Testis (tissue), 3 donors: ENCODE results near the gene CCDC51. TPM values are rescaled to one million over a fixed set of nuclear protein-coding genes. Genes with fewer than 3 reads are reported as not detected.

Experiments
- DNase-seq: peaks from one replicate; pipeline ENCODE4 v3.0.0-alpha.2; 2019
- H3K27ac ChIP-seq, 2 donors: fragments of 200-600 bp; sonication (generic); one replicate each; pipeline ENCODE4 v1.5.1; 2019
- H3K27me3 ChIP-seq: fragments of 200-600 bp; sonication (generic); one replicate; pipeline ENCODE4 v1.5.1; 2019
- H3K36me3 ChIP-seq: fragments of 200-600 bp; sonication (generic); one replicate; pipeline ENCODE4 v1.5.1; 2017; ENCODE audit warnings: low read depth; ENCODE audit errors: missing control alignments
- H3K4me1 ChIP-seq: fragments of 200-600 bp; sonication (generic); one replicate; pipeline ENCODE4 v1.5.1; 2019
- H3K4me3 ChIP-seq, 2 donors: fragments of 200-600 bp; sonication (generic); one replicate each; pipeline ENCODE4 v1.5.1; 2017 to 2019
- H3K9me3 ChIP-seq: fragments of 200-600 bp; sonication (generic); one replicate; pipeline ENCODE4 v1.5.1; 2017
- POLR2A ChIP-seq: fragments of 450-650 bp; IDR thresholded peaks from one replicate; pipeline ENCODE4 v1.6.1; 2017; ENCODE audit warnings: antibody characterized with exemption, mild to moderate bottlenecking, moderate library complexity
- WGBS, 2 donors: methylation state at CpG; one replicate each; pipeline ENCODE4 v1.1.5; 2018; 5-methylcytosine and 5-hydroxymethylcytosine counted together
- intact Hi-C: fragments of 100-400 bp; cut with DNase I; formaldehyde crosslinking; loops from one replicate; pipeline ENCODE4 v1.15.1; 2023; ENCODE audit warnings: low total_unique reads
- polyA plus RNA-seq: library from polyadenylated mRNA; stranded (reverse); fragments of 350-450 nt; fragmentation: Illumina TruSeq; extraction: RNeasy Lipid Tissue Mini Kit (QIAGEN cat#74804); gene quantifications from one replicate; pipeline ENCODE4 v1.2.3, GENCODE V29; 2014; ENCODE audit warnings: low read depth, low replicate concordance; ENCODE audit not compliant: insufficient read depth
- total RNA-seq, 2 donors: library from RNA; depleted of rRNA; stranded (reverse); fragments of >200 nt; gene quantifications; one replicate each; pipeline ENCODE4 v1.2.3, GENCODE V29; 2016
- TF ChIP-seq, protein P1 (sequence below), 3 experiments: fragments of 450-650 bp in 2 of 3; fragments of 200-600 bp in 1 of 3; sonication (generic) in 1 of 3; IDR thresholded peaks; one replicate each; pipeline ENCODE4 v1.5.1; 2016 to 2019; ENCODE audit warnings: antibody characterized with exemption in 3 of 3, mild to moderate bottlenecking in 2 of 3, moderate library complexity in 1 of 3

The CCDC51 gene
- total and polyA plus RNA-seq, 3 donors from 2014 or later = 11.7 to 16.0 (median 16.0) TPM

DNA sequence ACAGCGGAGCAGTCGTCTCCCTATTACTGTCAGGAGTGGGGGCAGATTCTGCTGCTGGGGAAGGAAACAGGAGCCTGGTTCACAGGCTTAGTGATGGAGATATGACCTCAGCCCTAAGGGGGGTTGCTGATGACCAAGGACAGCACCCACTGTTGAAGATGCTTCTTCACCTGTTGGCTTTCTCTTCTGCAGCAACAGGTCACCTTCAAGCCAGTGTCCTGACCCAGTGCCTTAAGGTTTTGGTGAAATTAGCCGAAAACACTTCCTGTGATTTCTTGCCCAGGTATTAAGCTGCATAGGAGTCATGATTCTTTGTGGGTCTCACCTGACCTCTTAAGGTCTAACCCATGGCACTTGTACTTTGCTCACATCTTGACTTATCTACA, 20.6 kb upstream of the CCDC51 start:
- intact Hi-C loops = no loop called here
- no peak overlapping the region for H3K4me3 ChIP-seq
- peaks cover 7% of the 10 kb centered on the region for H3K4me1 ChIP-seq
- H3K27ac ChIP-seq = no peak overlapping the region
- no peaks in the 10 kb centered on the region for H3K9me3 ChIP-seq
- no peak for DNase-seq
- 87 to 92% methylated on average over 3 of the region's 3 CpGs for WGBS, 2 donors
- TF ChIP-seq, protein P1, sequence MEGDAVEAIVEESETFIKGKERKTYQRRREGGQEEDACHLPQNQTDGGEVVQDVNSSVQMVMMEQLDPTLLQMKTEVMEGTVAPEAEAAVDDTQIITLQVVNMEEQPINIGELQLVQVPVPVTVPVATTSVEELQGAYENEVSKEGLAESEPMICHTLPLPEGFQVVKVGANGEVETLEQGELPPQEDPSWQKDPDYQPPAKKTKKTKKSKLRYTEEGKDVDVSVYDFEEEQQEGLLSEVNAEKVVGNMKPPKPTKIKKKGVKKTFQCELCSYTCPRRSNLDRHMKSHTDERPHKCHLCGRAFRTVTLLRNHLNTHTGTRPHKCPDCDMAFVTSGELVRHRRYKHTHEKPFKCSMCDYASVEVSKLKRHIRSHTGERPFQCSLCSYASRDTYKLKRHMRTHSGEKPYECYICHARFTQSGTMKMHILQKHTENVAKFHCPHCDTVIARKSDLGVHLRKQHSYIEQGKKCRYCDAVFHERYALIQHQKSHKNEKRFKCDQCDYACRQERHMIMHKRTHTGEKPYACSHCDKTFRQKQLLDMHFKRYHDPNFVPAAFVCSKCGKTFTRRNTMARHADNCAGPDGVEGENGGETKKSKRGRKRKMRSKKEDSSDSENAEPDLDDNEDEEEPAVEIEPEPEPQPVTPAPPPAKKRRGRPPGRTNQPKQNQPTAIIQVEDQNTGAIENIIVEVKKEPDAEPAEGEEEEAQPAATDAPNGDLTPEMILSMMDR (IDR thresholded peaks at IDR 0.05) = no peak
- TF ChIP-seq POLR2A = no peak
- no peaks in the 10 kb centered on the region for H3K36me3 ChIP-seq
- H3K27me3 ChIP-seq = no peaks in the 10 kb centered on the region

DNA sequence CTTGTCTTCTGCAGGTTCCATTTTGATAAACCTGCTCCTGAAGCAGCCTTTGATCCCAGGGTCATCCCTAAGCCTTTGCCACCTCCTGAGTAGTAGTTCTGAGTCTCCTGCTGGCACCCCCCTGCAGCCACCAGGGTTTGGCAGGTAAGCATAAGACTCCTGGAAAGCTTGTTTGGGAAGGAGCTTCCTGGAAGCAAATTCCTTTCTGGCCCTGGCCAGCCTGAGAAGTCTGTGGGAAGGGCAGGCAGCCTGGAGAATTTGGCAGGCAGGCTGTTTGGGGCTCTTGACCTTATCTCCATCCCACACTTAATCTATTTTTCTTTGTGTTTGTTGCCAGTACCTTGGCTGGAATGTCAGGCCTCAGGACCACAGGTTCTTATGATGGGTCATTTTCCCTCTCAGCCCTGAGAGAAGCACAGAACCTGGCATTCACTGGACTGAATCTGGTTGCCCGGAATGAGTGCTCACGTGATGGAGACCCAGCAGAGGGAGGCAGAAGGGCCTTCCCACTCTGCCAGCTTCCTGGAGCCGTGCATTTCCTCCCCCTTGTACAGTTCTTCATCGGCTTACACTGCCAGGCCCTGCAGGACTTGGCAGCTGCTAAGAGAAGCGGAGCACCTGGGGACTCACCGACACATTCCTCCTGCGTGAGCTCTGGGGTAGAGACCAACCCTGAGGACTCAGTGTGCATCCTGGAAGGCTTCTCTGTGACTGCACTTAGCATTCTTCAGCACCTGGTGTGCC, 20.0 kb upstream of the CCDC51 start:
- WGBS, 2 donors = 67 to 82% methylated on average over 2 to 7 of the region's 7 CpGs

DNA sequence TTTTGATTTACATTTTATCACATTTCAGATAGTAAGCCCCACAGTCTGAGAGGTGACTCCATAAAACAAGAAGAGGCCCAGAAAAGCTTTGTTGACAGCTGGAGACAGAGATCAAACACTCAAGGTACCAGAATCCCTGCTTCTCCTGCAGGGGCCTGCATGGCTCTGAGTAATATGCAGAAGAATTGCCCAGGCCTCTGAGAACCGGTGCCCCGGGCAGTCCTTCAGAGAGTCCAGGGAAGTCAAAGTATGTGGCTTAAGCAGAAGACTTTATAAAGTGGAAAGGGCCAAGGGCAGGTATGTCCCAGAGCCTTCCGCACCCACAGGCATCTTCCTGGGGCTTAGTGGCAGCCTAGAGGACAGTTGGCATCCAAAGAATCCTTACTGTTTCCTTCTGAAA, 19.4 kb upstream of the CCDC51 start:
- no peaks in the 10 kb centered on the region for H3K27me3 ChIP-seq
- H3K4me3 ChIP-seq = no peak overlapping the region
- TF ChIP-seq, protein P1 (IDR thresholded peaks at IDR 0.05) = no peak
- no peak for TF ChIP-seq POLR2A
- 95 to 97% methylated on average over 3 of the region's 3 CpGs for WGBS, 2 donors
- intact Hi-C loops = loop anchor here (5.0 kb wide), 1 partner anchor 88 kb away; no protein-coding TSS in a partner anchor
- H3K4me1 ChIP-seq = no peaks in the 10 kb centered on the region
- H3K36me3 ChIP-seq = no peaks in the 10 kb centered on the region
- no peak overlapping the region for H3K27ac ChIP-seq
- no peak for DNase-seq
- no peaks in the 10 kb centered on the region for H3K9me3 ChIP-seq

More for the DNA sequence above, 20.0 kb upstream of the CCDC51 start:
- no peak for TF ChIP-seq POLR2A
- TF ChIP-seq, protein P1 (IDR thresholded peaks at IDR 0.05) = no peak
- Histone ChIP-seq H3K4me1 (peaks cover 2% of the 10 kb centered on the region), H3K27me3 (no peaks in the 10 kb centered on the region), H3K36me3 (no peaks in the 10 kb centered on the region), H3K27ac (no peak overlapping the region), H3K4me3 (no peak overlapping the region), H3K9me3 (no peaks in the 10 kb centered on the region)
- intact Hi-C loops = loop anchor here (5.0 kb wide), 1 partner anchor 87 kb away; no protein-coding TSS in a partner anchor
- no peak for DNase-seq

DNA sequence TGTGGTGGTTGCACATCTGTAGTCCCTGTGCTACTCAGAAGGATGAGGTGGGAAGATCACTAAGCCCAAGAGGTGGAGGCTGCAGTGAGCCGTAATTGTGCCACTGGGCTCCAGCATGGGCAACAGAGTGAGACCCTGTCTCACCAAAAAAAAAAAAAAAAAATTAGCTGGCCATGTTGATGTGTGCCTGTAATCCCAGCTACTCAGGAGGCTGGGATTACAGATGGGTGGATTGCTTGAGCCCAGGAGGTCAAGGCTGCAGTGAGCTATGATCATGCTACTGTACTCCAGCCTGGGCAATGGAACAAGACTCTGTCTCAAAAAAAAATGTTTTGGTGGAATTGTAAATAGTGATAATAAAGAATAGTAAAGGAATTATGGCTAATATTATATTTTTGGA, 16.5 kb upstream of the CCDC51 start:
- TF ChIP-seq, protein P1 (IDR thresholded peaks at IDR 0.05) = no peak
- no peak for TF ChIP-seq POLR2A
- Histone ChIP-seq H3K36me3 (no peaks in the 10 kb centered on the region), H3K9me3 (no peaks in the 10 kb centered on the region), H3K4me1 (no peaks in the 10 kb centered on the region), H3K27me3 (no peaks in the 10 kb centered on the region), H3K4me3 (no peak overlapping the region), H3K27ac (no peak overlapping the region)
- intact Hi-C loops = loop anchor here (5.0 kb wide), 1 partner anchor 91 kb away; no protein-coding TSS in a partner anchor
- 94 to 100% methylated on average over 1 of the region's 1 CpG for WGBS, 2 donors
- no peak for DNase-seq

DNA sequence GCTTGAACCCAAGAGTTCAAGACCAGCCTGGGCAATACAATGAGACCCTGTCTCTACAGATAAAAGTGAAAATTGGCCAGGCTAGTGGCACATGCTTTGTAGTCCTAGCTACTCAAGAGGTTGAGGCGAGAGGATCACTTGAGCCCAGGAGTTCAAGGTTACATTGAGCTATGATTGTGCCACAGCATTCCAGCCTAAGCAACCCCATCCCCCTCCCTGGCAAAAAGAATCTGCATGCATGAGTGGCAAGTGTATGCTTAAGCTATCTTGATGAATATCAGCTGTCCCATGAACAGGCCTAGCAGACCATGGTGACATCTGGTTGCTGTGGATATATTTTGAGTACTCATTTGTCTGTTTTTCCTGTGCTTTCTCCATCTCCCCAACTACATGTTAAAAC, 11.4 kb upstream of the CCDC51 start:
- TF ChIP-seq POLR2A = no peak
- TF ChIP-seq, protein P1 (IDR thresholded peaks at IDR 0.05) = no peak
- Histone ChIP-seq H3K4me1 (peaks cover 7% of the 10 kb centered on the region), H3K9me3 (no peaks in the 10 kb centered on the region), H3K36me3 (no peaks in the 10 kb centered on the region), H3K4me3 (no peak overlapping the region), H3K27me3 (no peaks in the 10 kb centered on the region), H3K27ac (no peak overlapping the region)
- DNase-seq = no peak
- 67 to 69% methylated on average over 1 of the region's 1 CpG for WGBS, 2 donors
- intact Hi-C loops = no loop called here
